Caco-2 (cell line): ENCODE measurements around the gene DPH6. TPM values are rescaled to one million over a fixed set of nuclear protein-coding genes. Genes with fewer than 3 reads are reported as not detected.

Source experiments
- BruUV-seq: library from RNA; stranded (reverse); fragments of 400-500 nt; replicated peaks from 2 replicates; lab custom pipeline; 2021; lab: Mats Ljungman, UMichigan
- CTCF ChIA-PET: fragments of 300-600 bp; sonication (Branson Sonifier 250); formaldehyde crosslinking; loops from one replicate; lab custom pipeline; 2022; ENCODE audit warnings: antibody characterized with exemption; lab: Charles Lee
- POLR2A ChIA-PET: fragments of 300-600 bp; sonication (Branson Sonifier 250); formaldehyde crosslinking; loops from one replicate; lab custom pipeline; 2022; ENCODE audit warnings: antibody characterized with exemption; lab: Charles Lee
- DNase-seq, 2 experiments: peaks; one replicate each; pipeline versions ENCODE4 v3.0.0 to v3.0.0-alpha.2; 2020 to 2022
- H3K27me3 ChIP-seq: replicated peaks from 2 replicates; pipeline ENCODE4 v1.6.0; 2011; ENCODE audit warnings: low read length; ENCODE audit not compliant: control insufficient read depth, insufficient read depth
- H3K36me3 ChIP-seq: 2 replicates; pipeline ENCODE4 v1.5.1; 2011; ENCODE audit warnings: low read length; ENCODE audit not compliant: control insufficient read depth, insufficient read depth
- H3K4me1 ChIP-seq: fragments of 250-450 bp; sonication (Bioruptor Pico); 2 replicates; pipeline ENCODE4 v1.5.1; 2020; ENCODE audit warnings: mild to moderate bottlenecking
- H3K4me3 ChIP-seq: 2 replicates; pipeline ENCODE4 v1.5.1; 2011; ENCODE audit warnings: low read depth, mild to moderate bottlenecking, control low read depth, low read length
- H3K9me3 ChIP-seq: fragments of 250-450 bp; sonication (Bioruptor Pico); 2 replicates; pipeline ENCODE4 v1.5.1; 2020; ENCODE audit warnings: mild to moderate bottlenecking, moderate library complexity
- H3K27ac Mint-ChIP-seq: one replicate; pipeline ENCODE4 v1.8.0; 2022; ENCODE audit warnings: mixed read lengths; ENCODE audit not compliant: unreplicated experiment
- H3K27me3 Mint-ChIP-seq: one replicate; pipeline ENCODE4 v1.8.0; 2022; ENCODE audit warnings: mixed read lengths; ENCODE audit not compliant: insufficient read depth, unreplicated experiment
- H3K36me3 Mint-ChIP-seq: one replicate; pipeline ENCODE4 v1.8.0; 2022; ENCODE audit warnings: mild to moderate bottlenecking, mixed read lengths; ENCODE audit not compliant: insufficient read depth, unreplicated experiment
- H3K4me1 Mint-ChIP-seq: one replicate; pipeline ENCODE4 v1.8.0; 2022; ENCODE audit warnings: low read depth, mixed read lengths; ENCODE audit not compliant: unreplicated experiment
- H3K4me3 Mint-ChIP-seq: one replicate; pipeline ENCODE4 v1.8.0; 2022; ENCODE audit warnings: mild to moderate bottlenecking, moderate library complexity, mixed read lengths; ENCODE audit not compliant: unreplicated experiment
- H3K9me3 Mint-ChIP-seq: one replicate; pipeline ENCODE4 v1.8.0; 2022; ENCODE audit warnings: mixed read lengths; ENCODE audit not compliant: unreplicated experiment
- CTCF ChIP-seq, 2 experiments: fragments of 200-600 bp in 1 of 2; IDR thresholded peaks; 1 replicate in 1 of 2; 2 replicates in 1 of 2; pipeline versions ENCODE4 v1.5.1 to v1.8.0; 2011 to 2022; ENCODE audit warnings: antibody characterized with exemption in 1 of 2, control low read depth in 1 of 2, inconsistent platforms in 1 of 2, low read depth in 1 of 2, low read length in 1 of 2, mild to moderate bottlenecking in 1 of 2, moderate library complexity in 1 of 2; ENCODE audit not compliant: insufficient read depth in 1 of 2, severe bottlenecking in 1 of 2, unreplicated experiment in 1 of 2
- intact Hi-C: fragments of 100-400 bp; cut with micrococcal nuclease; formaldehyde crosslinking; loops from one replicate; pipeline ENCODE4 v1.10.0; 2022; ENCODE audit not compliant: unreplicated experiment
- total RNA-seq: library from RNA; stranded (reverse); gene quantifications from 2 replicates; pipeline ENCODE4 v1.2.3, GENCODE V29; 2022

DPH6 gene
- total RNA-seq, 1 experiment from 2014 or later: 24.0 TPM

DNA sequence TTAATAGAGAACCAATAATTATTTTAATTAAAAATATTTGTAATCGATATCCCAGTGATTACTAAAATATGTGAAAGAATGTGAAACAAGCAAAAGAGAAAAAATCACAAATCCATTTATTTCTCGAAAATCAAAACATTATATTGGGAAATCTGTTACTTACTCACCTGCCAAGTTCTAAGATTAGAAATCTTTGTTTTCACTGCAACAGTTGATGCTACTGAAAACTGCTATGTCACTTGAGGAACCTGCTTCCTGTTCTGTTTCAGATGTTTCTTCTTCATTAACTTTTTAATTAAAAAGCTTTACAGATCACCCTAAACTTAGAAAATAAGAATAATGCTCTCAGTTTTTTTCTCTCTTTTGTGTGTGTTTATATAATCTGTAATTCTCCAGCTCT is 13.7 kb upstream of the DPH6 start:
- no peak overlapping the region for H3K4me3 Mint-ChIP-seq
- H3K4me1 ChIP-seq: no peaks in the 10 kb centered on the region
- intact Hi-C loops: no loop called here
- H3K36me3 Mint-ChIP-seq: no peaks in the 10 kb centered on the region
- H3K4me1 Mint-ChIP-seq: no peaks in the 10 kb centered on the region
- H3K27me3 Mint-ChIP-seq: no peaks in the 10 kb centered on the region
- no peak for TF ChIP-seq CTCF (IDR thresholded peaks at IDR 0.05; ENCODE audit: insufficient read depth in 1 of 2, low read depth in 1 of 2, low read length in 1 of 2, severe bottlenecking in 1 of 2, unreplicated experiment in 1 of 2)
- no peaks in the 10 kb centered on the region for H3K9me3 Mint-ChIP-seq
- H3K27ac Mint-ChIP-seq: no peak overlapping the region
- ChIA-PET CTCF (no interaction called here), POLR2A (no interaction called here)
- H3K4me3 ChIP-seq: no peak overlapping the region
- DNase-seq: no peak
- no peaks in the 10 kb centered on the region for H3K9me3 ChIP-seq
- H3K27me3 ChIP-seq: no peaks in the 10 kb centered on the region
- no peaks in the 10 kb centered on the region for H3K36me3 ChIP-seq
- no TSS peak for BruUV-seq

- no peaks in the 10 kb centered on the region for H3K9me3 Mint-ChIP-seq
- H3K27ac Mint-ChIP-seq: no peak overlapping the region
- CTCF ChIA-PET: no interaction called here
- intact Hi-C loops: no loop called here
- H3K4me1 Mint-ChIP-seq: no peaks in the 10 kb centered on the region
- no peak overlapping the region for H3K4me3 Mint-ChIP-seq
- no peaks in the 10 kb centered on the region for H3K4me1 ChIP-seq
- no peak for TF ChIP-seq CTCF (IDR thresholded peaks at IDR 0.05; ENCODE audit: insufficient read depth in 1 of 2, low read depth in 1 of 2, low read length in 1 of 2, severe bottlenecking in 1 of 2, unreplicated experiment in 1 of 2)
- H3K9me3 ChIP-seq: no peaks in the 10 kb centered on the region
- H3K4me3 ChIP-seq: no peak overlapping the region
- no peaks in the 10 kb centered on the region for H3K36me3 Mint-ChIP-seq
- no peaks in the 10 kb centered on the region for H3K27me3 Mint-ChIP-seq
- H3K36me3 ChIP-seq: no peaks in the 10 kb centered on the region
- POLR2A ChIA-PET: no interaction called here
- no peak for DNase-seq
- BruUV-seq: no TSS peak
- H3K27me3 ChIP-seq: no peaks in the 10 kb centered on the region
These were observed 11.6 kb upstream of the DPH6 start for GRCh38 chr15:35557544-35557943.

DNA sequence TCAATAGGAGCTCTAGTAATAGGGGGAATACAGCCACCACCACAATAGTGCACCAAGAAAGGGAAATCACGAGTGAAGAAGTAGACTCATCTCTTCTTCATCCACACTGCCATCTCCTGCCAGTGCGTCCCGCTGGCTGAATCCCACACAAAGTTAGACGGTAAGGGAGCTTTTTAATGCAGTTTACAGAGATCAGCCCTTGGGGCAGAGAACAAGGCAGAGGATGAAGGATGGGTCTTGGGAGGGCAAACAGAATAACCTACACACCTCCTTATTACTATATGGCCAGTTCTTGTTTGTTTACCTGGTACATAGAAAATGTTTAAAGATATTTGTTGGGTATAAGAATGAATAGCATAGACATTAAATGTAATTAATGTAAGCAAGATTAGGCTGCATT is 11.0 kb upstream of the DPH6 start:
- no TSS peak for BruUV-seq
- no peak for DNase-seq
- Mint-ChIP-seq H3K36me3 (no peaks in the 10 kb centered on the region), H3K9me3 (no peaks in the 10 kb centered on the region), H3K27me3 (no peaks in the 10 kb centered on the region), H3K4me1 (no peaks in the 10 kb centered on the region), H3K4me3 (no peak overlapping the region), H3K27ac (no peak overlapping the region)
- Histone ChIP-seq H3K4me1 (no peaks in the 10 kb centered on the region), H3K4me3 (no peak overlapping the region), H3K9me3 (no peaks in the 10 kb centered on the region), H3K36me3 (no peaks in the 10 kb centered on the region), H3K27me3 (no peaks in the 10 kb centered on the region)
- TF ChIP-seq CTCF (IDR thresholded peaks at IDR 0.05; ENCODE audit: insufficient read depth in 1 of 2, low read depth in 1 of 2, low read length in 1 of 2, severe bottlenecking in 1 of 2, unreplicated experiment in 1 of 2): no peak
- CTCF ChIA-PET: no interaction called here
- POLR2A ChIA-PET: no interaction called here
- intact Hi-C loops: no loop called here
